Neural cell (in vitro differentiated cells): ENCODE data around the gene VWF.

Experiments used
- CTCF ChIP-seq: fragments of 450-650 bp; IDR thresholded peaks from 2 replicates; pipeline ENCODE4 v1.5.1; 2014; ENCODE audit warnings: antibody characterized with exemption, mild to moderate bottlenecking, moderate library complexity; ENCODE audit not compliant: poor library complexity, severe bottlenecking
- RAD21 ChIP-seq: fragments of 450-650 bp; conservative IDR thresholded peaks from 2 replicates; pipeline ENCODE4 v1.6.1; 2014; ENCODE audit warnings: antibody characterized with exemption, mild to moderate bottlenecking, moderate library complexity
- TAF1 ChIP-seq: IDR thresholded peaks from 2 replicates; pipeline ENCODE4 v1.6.1; 2012; ENCODE audit warnings: low read depth

DNA sequence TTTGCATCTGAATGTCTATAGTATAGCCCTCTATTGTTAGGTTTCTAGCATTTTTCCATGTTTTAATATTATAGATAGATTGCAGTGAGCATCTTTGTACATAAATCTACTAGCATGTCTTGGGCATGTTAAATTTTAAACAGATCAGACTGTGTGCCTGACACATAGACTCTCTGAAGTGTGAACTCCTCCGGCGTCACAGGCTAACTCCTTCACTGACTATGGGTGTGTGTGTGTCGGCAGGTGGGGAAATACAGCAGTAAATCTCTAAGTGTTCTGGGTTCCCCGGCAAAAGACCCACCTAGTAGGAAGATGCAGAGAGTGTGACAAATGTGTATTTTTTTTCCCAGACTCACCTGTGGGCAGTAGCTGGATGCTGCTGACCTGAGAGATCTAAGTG lies 2.3 kb downstream of the VWF start:
- TF ChIP-seq TAF1: no peak
- TF ChIP-seq RAD21: no peak
- no peak for TF ChIP-seq CTCF
